ENCODE measurements around the gene UBL4A. TPM values are rescaled to one million over a fixed set of nuclear protein-coding genes. Genes with fewer than 3 reads are reported as not detected.

Gene UBL4A
- 32.7 and 47.2 TPM in 2 replicates for total RNA-seq

GRCh38 chrX:154486396-154487207, at the start of gene UBL4A:
TSS of gene UBL4A (minus strand) at chrX:154486615. CDS start at chrX:154486584, 31 bp downstream.

GRCh38 chrX:154515966-154516655, 29.7 kb upstream of the UBL4A start, which contains the start of gene FAM3A:
TSS of gene FAM3A (minus strand) at chrX:154516232. CDS start at chrX:154515772, 460 bp downstream.

GRCh38 chrX:154490414-154491083, 4.1 kb upstream of the UBL4A start, which contains the start of gene SLC10A3:
TSS of gene SLC10A3 (minus strand) at chrX:154490629. CDS start at chrX:154488940, 1,689 bp downstream.

GRCh38 chrX:154478728-154479622, 7.4 kb downstream of the UBL4A start, which contains the start of gene LAGE3:
TSS of gene LAGE3 (minus strand) at chrX:154479281. CDS start at chrX:154478915, 366 bp downstream.

GRCh38 chrX:154458116-154458953, 28.1 kb downstream of the UBL4A start, which contains the start of gene PLXNA3:
TSS of gene PLXNA3 (plus strand) at chrX:154458281. CDS start at chrX:154460184, 1,903 bp downstream.

GRCh38 chrX:154443992-154444754, 42.2 kb downstream of the UBL4A start, which contains the start of gene FAM50A:
TSS of gene FAM50A (plus strand) at chrX:154444141. CDS start at chrX:154444236, 95 bp downstream.

GRCh38 chrX:154436983-154437752, 49.2 kb downstream of the UBL4A start, which contains the start of gene GDI1:
TSS of gene GDI1 (plus strand) at chrX:154437154. CDS start at chrX:154437255, 101 bp downstream.

Other genes with a start within 250 kb of the UBL4A start
- not detected in 2 replicates for gene OPN1MW3, start 229.0 kb downstream of the UBL4A start, total RNA-seq
- not detected in 2 replicates for gene TEX28, start 191.5 kb downstream of the UBL4A start, total RNA-seq
- gene TKTL1, start 190.8 kb downstream of the UBL4A start, total RNA-seq = not detected in 2 replicates
- 2,046 and 3,187 TPM in 2 replicates for gene FLNA, start 112.0 kb downstream of the UBL4A start, total RNA-seq
- gene EMD, start 107.3 kb downstream of the UBL4A start, total RNA-seq = 19.9 and 20.2 TPM in 2 replicates
- gene RPL10, start 88.2 kb downstream of the UBL4A start, total RNA-seq = 2,577 and 3,067 TPM in 2 replicates
- 105 and 122 TPM in 2 replicates for gene DNASE1L1, start 77.4 kb downstream of the UBL4A start, total RNA-seq
- gene TAFAZZIN, start 75.1 kb downstream of the UBL4A start, total RNA-seq = 13.2 and 32.1 TPM in 2 replicates
- 62.0 and 87.5 TPM in 2 replicates for gene ATP6AP1, start 57.9 kb downstream of the UBL4A start, total RNA-seq
- 64.1 and 110 TPM in 2 replicates for gene GDI1, start 49.5 kb downstream of the UBL4A start, total RNA-seq
- gene FAM50A, start 42.5 kb downstream of the UBL4A start, total RNA-seq = 83.4 and 111 TPM in 2 replicates
- gene PLXNA3, start 28.3 kb downstream of the UBL4A start, total RNA-seq = 8.3 and 16.8 TPM in 2 replicates
- 10.4 and 12.2 TPM in 2 replicates for gene LAGE3, start 7.3 kb downstream of the UBL4A start, total RNA-seq
- gene SLC10A3, start 4.0 kb upstream of the UBL4A start, total RNA-seq = 8.2 and 14.5 TPM in 2 replicates
- gene FAM3A, start 29.6 kb upstream of the UBL4A start, total RNA-seq = 23.0 and 32.4 TPM in 2 replicates
- 34.5 and 66.3 TPM in 2 replicates for gene G6PD, start 60.2 kb upstream of the UBL4A start, total RNA-seq
- 12.0 and 13.6 TPM in 2 replicates for gene IKBKG, start 61.0 kb upstream of the UBL4A start, total RNA-seq
- gene CTAG1A, start 98.5 kb upstream of the UBL4A start, total RNA-seq = not detected in 2 replicates
- gene CTAG1B, start 132.7 kb upstream of the UBL4A start, total RNA-seq = not detected in 2 replicates
- not detected in 2 replicates for gene CTAG2, start 167.0 kb upstream of the UBL4A start, total RNA-seq